Right lobe of liver (tissue), 6 donors: ENCODE results near the gene SLC7A4. TPM values are rescaled to one million over a fixed set of nuclear protein-coding genes. Genes with fewer than 3 reads are reported as not detected.
"Not testable (repeated sequence)": the region's sequence is repeated elsewhere in the genome, so short reads cannot be mapped to it uniquely, and the experiment has no call there.

Experiments
- ATAC-seq, 4 donors: fragments of 200-7000 bp; cut with Tn5 transposase; one replicate each; pipeline ENCODE4 v1.9.1; 2020; ENCODE audit warnings: mild to moderate bottlenecking in 4 of 4, moderate library complexity in 4 of 4
- DNase-seq, 3 donors: peaks; one replicate each; pipeline ENCODE4 v3.0.0-alpha.2; 2020
- H3K27ac ChIP-seq, 3 donors: fragments of 200-600 bp; one replicate each; pipeline ENCODE4 v1.8.0; 2022
- H3K27me3 ChIP-seq, 2 donors: fragments of 200-600 bp; one replicate each; pipeline ENCODE4 v1.8.0; 2022
- H3K36me3 ChIP-seq, 4 donors: fragments of 200-600 bp; sonication (generic) in 1 of 4; one replicate each; pipeline versions ENCODE4 v1.5.1 to v1.8.0; 2017 to 2022; ENCODE audit warnings: control low read depth in 1 of 4
- H3K4me1 ChIP-seq, 4 donors: fragments of 200-600 bp; sonication (generic) in 1 of 4; one replicate each; pipeline versions ENCODE4 v1.5.1 to v1.8.0; 2017 to 2022; ENCODE audit warnings: control low read depth in 1 of 4
- H3K4me3 ChIP-seq, 3 donors: fragments of 200-600 bp; one replicate each; pipeline ENCODE4 v1.8.0; 2022
- H3K9me3 ChIP-seq, 4 donors: fragments of 200-600 bp; sonication (generic) in 1 of 4; one replicate each; pipeline versions ENCODE4 v1.5.1 to v1.8.0; 2017 to 2022; ENCODE audit warnings: control low read depth in 1 of 4
- POLR2A ChIP-seq: fragments of 450-650 bp; IDR thresholded peaks from one replicate; pipeline ENCODE4 v1.6.1; 2017; ENCODE audit warnings: antibody characterized with exemption, mild to moderate bottlenecking
- WGBS: methylation state at CpG from one replicate; pipeline ENCODE4 v1.1.6; 2018; ENCODE audit warnings: low coverage, low lambda C conversion rate; ENCODE audit not compliant: insufficient coverage; ENCODE audit errors: missing lambda C conversion rate; 5-methylcytosine and 5-hydroxymethylcytosine counted together
- intact Hi-C, 2 donors: fragments of 100-400 bp; cut with DNase I; formaldehyde crosslinking; loops; one replicate each; pipeline versions ENCODE4 v1.11.2 to v1.14.1; 2022
- total RNA-seq, 6 experiments: library from RNA; depleted of rRNA in 2 of 6; stranded (reverse); fragments of >200 nt in 2 of 6; fragmentation: NEBNext Ultra II Directional in 3 of 6; extraction: Animal tissue kit (Norgen Biotek cat#: 25700) in 3 of 6; gene quantifications; one replicate each; pipeline versions ENCODE4 v1.1.0 to v1.2.4, GENCODE V29; 2016 to 2023
- TF ChIP-seq, protein P1 (sequence below), 4 donors: fragments of 200-600 bp in 3 of 4; fragments of 450-650 bp in 1 of 4; IDR thresholded peaks; one replicate each; pipeline versions ENCODE4 v1.5.1 to v1.8.0; 2016 to 2022; ENCODE audit warnings: antibody characterized with exemption in 4 of 4, mild to moderate bottlenecking in 2 of 4
- donor health status: DM: no; HTN: yes; CAD: no.
- donor health status: DM: no; HTN: no; CAD: no.
- donor health status: DM: no; HTN: no; CAD: no.
- donor health status: DM: no; HTN: yes; CAD: no.
- donor health status: DM: no; HTN: yes; CAD: no.

Gene SLC7A4
- total RNA-seq, 6 experiments from 2014 or later = 0.12 to 0.35 (median 0.18) TPM; not detected in 1

- H3K27ac ChIP-seq = no peak overlapping the region
- no peak for DNase-seq
- TF ChIP-seq, protein P1, sequence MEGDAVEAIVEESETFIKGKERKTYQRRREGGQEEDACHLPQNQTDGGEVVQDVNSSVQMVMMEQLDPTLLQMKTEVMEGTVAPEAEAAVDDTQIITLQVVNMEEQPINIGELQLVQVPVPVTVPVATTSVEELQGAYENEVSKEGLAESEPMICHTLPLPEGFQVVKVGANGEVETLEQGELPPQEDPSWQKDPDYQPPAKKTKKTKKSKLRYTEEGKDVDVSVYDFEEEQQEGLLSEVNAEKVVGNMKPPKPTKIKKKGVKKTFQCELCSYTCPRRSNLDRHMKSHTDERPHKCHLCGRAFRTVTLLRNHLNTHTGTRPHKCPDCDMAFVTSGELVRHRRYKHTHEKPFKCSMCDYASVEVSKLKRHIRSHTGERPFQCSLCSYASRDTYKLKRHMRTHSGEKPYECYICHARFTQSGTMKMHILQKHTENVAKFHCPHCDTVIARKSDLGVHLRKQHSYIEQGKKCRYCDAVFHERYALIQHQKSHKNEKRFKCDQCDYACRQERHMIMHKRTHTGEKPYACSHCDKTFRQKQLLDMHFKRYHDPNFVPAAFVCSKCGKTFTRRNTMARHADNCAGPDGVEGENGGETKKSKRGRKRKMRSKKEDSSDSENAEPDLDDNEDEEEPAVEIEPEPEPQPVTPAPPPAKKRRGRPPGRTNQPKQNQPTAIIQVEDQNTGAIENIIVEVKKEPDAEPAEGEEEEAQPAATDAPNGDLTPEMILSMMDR (IDR thresholded peaks at IDR 0.05) = no peak
- TF ChIP-seq POLR2A = no peak
- no peaks in the 10 kb centered on the region for H3K4me1 ChIP-seq
- ATAC-seq = no peak
- intact Hi-C loops = no loop called here
- no peaks in the 10 kb centered on the region for H3K9me3 ChIP-seq
- H3K36me3 ChIP-seq = no peaks in the 10 kb centered on the region
- no peak overlapping the region for H3K4me3 ChIP-seq
- 91% methylated on average over 5 of the region's 5 CpGs for WGBS
- no peaks in the 10 kb centered on the region for H3K27me3 ChIP-seq
These were observed 41.1 kb upstream of the SLC7A4 start for GRCh38 chr22:21073482-21073881.

DNA sequence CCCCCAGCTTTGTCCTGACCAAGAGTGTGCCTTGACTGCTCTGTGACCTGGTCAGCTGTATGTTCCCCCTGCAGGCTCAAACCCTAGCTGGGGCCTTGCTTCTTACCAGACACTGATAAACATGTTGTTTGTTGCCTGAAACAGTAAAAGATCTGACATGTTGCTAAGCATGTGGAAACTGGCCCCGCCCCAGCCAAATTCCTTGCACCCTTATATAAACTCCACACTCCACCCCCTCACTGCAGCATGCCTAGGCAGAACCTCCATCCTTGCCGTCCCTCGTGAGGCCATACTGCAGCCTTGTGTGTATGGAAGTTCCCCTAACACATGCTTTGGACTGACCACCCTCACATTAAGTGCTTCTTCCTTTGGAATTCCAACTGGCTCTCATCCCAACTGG is 40.7 kb upstream of the SLC7A4 start:
- no peak for TF ChIP-seq POLR2A
- TF ChIP-seq, protein P1 (IDR thresholded peaks at IDR 0.05) = no peak
- H3K36me3 ChIP-seq = no peaks in the 10 kb centered on the region
- H3K9me3 ChIP-seq = no peaks in the 10 kb centered on the region
- no peaks in the 10 kb centered on the region for H3K4me1 ChIP-seq
- DNase-seq (no peak), ATAC-seq (no peak)
- no peak overlapping the region for H3K4me3 ChIP-seq
- WGBS = 95% methylated on average over 3 of the region's 3 CpGs
- intact Hi-C loops = no loop called here
- no peaks in the 10 kb centered on the region for H3K27me3 ChIP-seq
- no peak overlapping the region for H3K27ac ChIP-seq

DNA sequence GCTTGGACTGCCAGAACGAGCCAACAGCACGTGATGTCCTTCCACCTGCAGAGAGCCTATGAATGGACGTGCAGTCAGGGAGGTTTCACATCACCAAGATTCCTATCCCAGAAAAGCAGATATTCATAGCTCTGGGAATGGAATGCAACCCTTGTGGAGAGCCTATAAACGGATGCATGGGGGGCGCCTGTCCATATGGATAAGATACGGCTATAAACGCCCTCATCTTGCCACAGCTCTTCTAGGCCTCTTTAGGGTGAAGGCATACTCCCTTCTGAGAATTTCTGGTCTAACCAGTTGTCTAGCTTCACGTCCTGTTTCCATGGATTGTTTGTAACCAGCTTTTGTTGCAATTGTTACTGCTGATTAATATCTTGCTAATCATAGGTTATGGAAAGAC is 39.4 kb upstream of the SLC7A4 start:
- H3K9me3 ChIP-seq, intact Hi-C loops, DNase-seq, H3K27ac ChIP-seq, ATAC-seq, H3K4me3 ChIP-seq, H3K27me3 ChIP-seq, H3K36me3 ChIP-seq, H3K4me1 ChIP-seq: not testable (repeated sequence)
- 72% methylated on average over 3 of the region's 8 CpGs for WGBS

GRCh38 chr22:21070690-21071615 is 38.6 kb upstream of the SLC7A4 start:
- no peaks in the 10 kb centered on the region for H3K9me3 ChIP-seq
- no peak for ATAC-seq
- DNase-seq = no peak
- no peak overlapping the region for H3K27ac ChIP-seq
- 86% methylated on average over 4 of the region's 17 CpGs for WGBS
- H3K4me1 ChIP-seq = no peaks in the 10 kb centered on the region
- intact Hi-C loops = no loop called here
- no peaks in the 10 kb centered on the region for H3K27me3 ChIP-seq
- no peak overlapping the region for H3K4me3 ChIP-seq
- H3K36me3 ChIP-seq = no peaks in the 10 kb centered on the region
- TF ChIP-seq, protein P1 (IDR thresholded peaks at IDR 0.05) = no peak
- TF ChIP-seq POLR2A = no peak

DNA sequence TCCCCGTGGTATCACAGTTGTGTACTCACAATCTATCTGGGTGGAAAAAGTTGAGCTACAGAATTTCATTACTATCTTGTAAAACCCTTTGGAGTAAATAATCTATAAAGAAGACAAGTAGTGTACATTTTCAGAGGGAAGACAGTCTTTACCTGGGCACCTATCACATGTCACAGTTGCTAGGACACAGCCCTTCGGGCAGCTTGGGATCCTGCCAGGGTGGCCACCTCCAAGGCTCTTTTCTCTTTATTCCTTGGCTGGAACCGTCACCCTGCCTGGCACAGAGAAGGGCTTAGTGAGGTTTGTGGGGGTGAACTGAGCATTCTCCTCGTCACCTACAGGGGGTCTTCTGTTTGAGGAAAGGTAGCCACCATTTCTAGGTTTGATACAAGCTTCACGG is 37.0 kb upstream of the SLC7A4 start:
- TF ChIP-seq POLR2A = no peak
- TF ChIP-seq, protein P1 (IDR thresholded peaks at IDR 0.05) = no peak
- Histone ChIP-seq H3K4me3 (no peak overlapping the region), H3K9me3 (no peaks in the 10 kb centered on the region), H3K27ac (no peak overlapping the region), H3K4me1 (no peaks in the 10 kb centered on the region), H3K36me3 (no peaks in the 10 kb centered on the region), H3K27me3 (no peaks in the 10 kb centered on the region)
- WGBS = 12% methylated on average over 2 of the region's 5 CpGs
- intact Hi-C loops = no loop called here
- no peak for ATAC-seq
- DNase-seq = no peak
